ENCODE measurements around the gene MTA1.

The MTA1 gene

GRCh38 chr14:105378873-105379685 lies 40.5 kb upstream of the MTA1 start:
- TF ChIP-seq SUZ12 (IDR thresholded peaks at IDR 0.05; ENCODE audit: extremely low read depth, insufficient read depth, insufficient read length): no peak
- no peak for DNase-seq (ENCODE audit: low read depth, low spot score)
- Histone ChIP-seq H3K9ac (ENCODE audit: insufficient read length, low read depth) (peak overlapping the region; percentile 10), H3K27me3 (ENCODE audit: insufficient read depth, insufficient read length) (no peaks in the 10 kb centered on the region), H3K4me1 (ENCODE audit: insufficient read depth, insufficient read length) (peaks cover 17% of the 10 kb centered on the region), H3K36me3 (ENCODE audit: insufficient read depth, insufficient read length, low read length) (peaks cover 14% of the 10 kb centered on the region), H3K4me3 (ENCODE audit: insufficient read length, low read depth) (no peak overlapping the region), H3K9me3 (ENCODE audit: insufficient read depth, low read length) (no peaks in the 10 kb centered on the region)

GRCh38 chr14:105379946-105380345 lies 39.7 kb upstream of the MTA1 start:
- Histone ChIP-seq H3K9ac (ENCODE audit: insufficient read length, low read depth) (no peak overlapping the region), H3K9me3 (ENCODE audit: insufficient read depth, low read length) (no peaks in the 10 kb centered on the region), H3K36me3 (ENCODE audit: insufficient read depth, insufficient read length, low read length) (peaks cover 14% of the 10 kb centered on the region), H3K4me1 (ENCODE audit: insufficient read depth, insufficient read length) (peaks cover 17% of the 10 kb centered on the region), H3K27me3 (ENCODE audit: insufficient read depth, insufficient read length) (no peaks in the 10 kb centered on the region), H3K4me3 (ENCODE audit: insufficient read length, low read depth) (no peak overlapping the region)
- no peak for DNase-seq (ENCODE audit: low read depth, low spot score)
- TF ChIP-seq SUZ12 (IDR thresholded peaks at IDR 0.05; ENCODE audit: extremely low read depth, insufficient read depth, insufficient read length): no peak
- TF ChIP-seq YY1 (IDR thresholded peaks at IDR 0.05; ENCODE audit: insufficient read depth, insufficient read length): no peak
- TF ChIP-seq ZNF274 (IDR thresholded peaks at IDR 0.05; ENCODE audit: low read depth, low read length): no peak

GRCh38 chr14:105380756-105381155 lies 38.9 kb upstream of the MTA1 start:
- no peak overlapping the region for H3K9ac ChIP-seq (ENCODE audit: insufficient read length, low read depth)

GRCh38 chr14:105381446-105382342 lies 37.9 kb upstream of the MTA1 start:
- no peaks in the 10 kb centered on the region for H3K27me3 ChIP-seq (ENCODE audit: insufficient read depth, insufficient read length)
- no peak for DNase-seq (ENCODE audit: low read depth, low spot score)
- peaks cover 14% of the 10 kb centered on the region for H3K36me3 ChIP-seq (ENCODE audit: insufficient read depth, insufficient read length, low read length)
- no peak overlapping the region for H3K9ac ChIP-seq (ENCODE audit: insufficient read length, low read depth)
- TF ChIP-seq YY1 (IDR thresholded peaks at IDR 0.05; ENCODE audit: insufficient read depth, insufficient read length) (no peak), ZNF274 (IDR thresholded peaks at IDR 0.05; ENCODE audit: low read depth, low read length) (no peak), SUZ12 (IDR thresholded peaks at IDR 0.05; ENCODE audit: extremely low read depth, insufficient read depth, insufficient read length) (no peak)
- no peak overlapping the region for H3K4me3 ChIP-seq (ENCODE audit: insufficient read length, low read depth)
- no peaks in the 10 kb centered on the region for H3K9me3 ChIP-seq (ENCODE audit: insufficient read depth, low read length)
- peaks cover 10% of the 10 kb centered on the region for H3K4me1 ChIP-seq (ENCODE audit: insufficient read depth, insufficient read length)

More at GRCh38 chr14:105380756-105381155, 38.9 kb upstream of the MTA1 start:
- H3K27me3 ChIP-seq (ENCODE audit: insufficient read depth, insufficient read length): no peaks in the 10 kb centered on the region
- no peaks in the 10 kb centered on the region for H3K9me3 ChIP-seq (ENCODE audit: insufficient read depth, low read length)
- no peak overlapping the region for H3K4me3 ChIP-seq (ENCODE audit: insufficient read length, low read depth)
- H3K36me3 ChIP-seq (ENCODE audit: insufficient read depth, insufficient read length, low read length): peaks cover 14% of the 10 kb centered on the region
- peaks cover 17% of the 10 kb centered on the region for H3K4me1 ChIP-seq (ENCODE audit: insufficient read depth, insufficient read length)
- no peak for TF ChIP-seq ZNF274 (IDR thresholded peaks at IDR 0.05; ENCODE audit: low read depth, low read length)
- TF ChIP-seq SUZ12 (IDR thresholded peaks at IDR 0.05; ENCODE audit: extremely low read depth, insufficient read depth, insufficient read length): no peak
- no peak for TF ChIP-seq YY1 (IDR thresholded peaks at IDR 0.05; ENCODE audit: insufficient read depth, insufficient read length)
- no peak for DNase-seq (ENCODE audit: low read depth, low spot score)

GRCh38 chr14:105382343-105383082 lies 37.1 kb upstream of the MTA1 start:
- H3K4me1 ChIP-seq (ENCODE audit: insufficient read depth, insufficient read length): peaks cover 4% of the 10 kb centered on the region
- TF ChIP-seq YY1 (IDR thresholded peaks at IDR 0.05; ENCODE audit: insufficient read depth, insufficient read length) (no peak), ZNF274 (IDR thresholded peaks at IDR 0.05; ENCODE audit: low read depth, low read length) (no peak), SUZ12 (IDR thresholded peaks at IDR 0.05; ENCODE audit: extremely low read depth, insufficient read depth, insufficient read length) (no peak)
- no peak overlapping the region for H3K9ac ChIP-seq (ENCODE audit: insufficient read length, low read depth)
- DNase-seq (ENCODE audit: low read depth, low spot score): no peak
- H3K27me3 ChIP-seq (ENCODE audit: insufficient read depth, insufficient read length): no peaks in the 10 kb centered on the region
- H3K36me3 ChIP-seq (ENCODE audit: insufficient read depth, insufficient read length, low read length): peaks cover 14% of the 10 kb centered on the region
- H3K4me3 ChIP-seq (ENCODE audit: insufficient read length, low read depth): no peak overlapping the region
- H3K9me3 ChIP-seq (ENCODE audit: insufficient read depth, low read length): no peaks in the 10 kb centered on the region

DNA sequence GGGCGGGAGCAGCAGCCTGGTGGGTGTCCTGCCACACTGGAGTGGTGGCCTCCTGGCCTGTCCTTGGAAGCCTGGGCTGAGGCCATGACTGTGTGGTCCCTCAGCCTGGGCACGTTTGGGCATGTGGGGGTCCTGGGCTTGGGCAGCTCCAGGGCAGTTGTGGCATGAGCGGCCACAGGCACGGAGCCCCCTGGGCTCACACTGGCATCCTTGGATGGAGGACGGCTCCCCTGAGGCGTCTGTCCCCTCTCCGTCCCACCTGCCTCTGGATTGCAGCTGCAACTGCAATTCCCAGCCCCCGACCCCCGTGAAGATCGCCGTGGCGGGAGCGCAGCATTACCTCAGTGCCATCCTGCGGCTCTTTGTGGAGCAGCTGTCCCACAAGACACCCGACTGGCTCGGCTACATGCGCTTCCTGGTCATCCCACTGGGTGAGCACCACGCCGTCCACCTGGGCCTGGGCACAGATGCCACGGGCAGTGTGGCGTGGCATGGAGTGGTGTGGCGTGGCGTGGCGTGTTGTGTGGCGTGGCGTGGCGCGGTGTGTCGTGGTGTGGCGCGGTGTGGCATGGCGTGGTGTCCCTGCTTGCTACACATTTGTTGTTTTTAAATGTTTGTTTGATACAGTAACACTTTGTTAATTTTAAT lies 36.4 kb upstream of the MTA1 start:
- H3K36me3 ChIP-seq (ENCODE audit: insufficient read depth, insufficient read length, low read length): peaks cover 14% of the 10 kb centered on the region
- no peak for TF ChIP-seq ZNF274 (IDR thresholded peaks at IDR 0.05; ENCODE audit: low read depth, low read length)
- no peak for TF ChIP-seq YY1 (IDR thresholded peaks at IDR 0.05; ENCODE audit: insufficient read depth, insufficient read length)
- TF ChIP-seq SUZ12 (IDR thresholded peaks at IDR 0.05; ENCODE audit: extremely low read depth, insufficient read depth, insufficient read length): no peak
- DNase-seq (ENCODE audit: low read depth, low spot score): no peak

More for the DNA sequence above, 36.4 kb upstream of the MTA1 start:
- no peaks in the 10 kb centered on the region for H3K9me3 ChIP-seq (ENCODE audit: insufficient read depth, low read length)
- no peaks in the 10 kb centered on the region for H3K4me1 ChIP-seq (ENCODE audit: insufficient read depth, insufficient read length)
- H3K27me3 ChIP-seq (ENCODE audit: insufficient read depth, insufficient read length): no peaks in the 10 kb centered on the region
- H3K9ac ChIP-seq (ENCODE audit: insufficient read length, low read depth): no peak overlapping the region
- H3K4me3 ChIP-seq (ENCODE audit: insufficient read length, low read depth): no peak overlapping the region
